Activated CD4-positive, alpha-beta T cell treated with anti-CD3 and anti-CD28 coated beads for 36 hours (primary cell): Measurements from ENCODE around the gene CRB1. TPM values are rescaled to one million over a fixed set of nuclear protein-coding genes. Genes with fewer than 3 reads are reported as not detected.

ENCODE experiments used
- ATAC-seq: fragments of 200-7000 bp; cut with Tn5 transposase; one replicate; pipeline ENCODE4 v1.10.0; 2021; ENCODE audit warnings: mild to moderate bottlenecking, moderate library complexity
- CTCF ChIA-PET: fragments of 350-600 bp; sonication (Branson Sonifier 250); formaldehyde crosslinking; loops from one replicate; lab custom pipeline; 2021; ENCODE audit warnings: antibody characterized with exemption; lab: Charles Lee
- POLR2A ChIA-PET: fragments of 350-600 bp; sonication (Branson Sonifier 250); formaldehyde crosslinking; loops from one replicate; lab custom pipeline; 2021; ENCODE audit warnings: antibody characterized with exemption, inconsistent platforms; lab: Charles Lee
- DNase-seq: peaks from one replicate; pipeline ENCODE4 v3.0.0-alpha.2; 2020
- H3K27ac Mint-ChIP-seq: one replicate; pipeline ENCODE4 v1.8.0; 2021; ENCODE audit warnings: mixed read lengths
- H3K27me3 Mint-ChIP-seq: one replicate; pipeline ENCODE4 v1.8.0; 2021; ENCODE audit warnings: mixed read lengths
- H3K36me3 Mint-ChIP-seq: one replicate; pipeline ENCODE4 v1.8.0; 2021; ENCODE audit warnings: low read depth, mixed read lengths
- H3K4me1 Mint-ChIP-seq: one replicate; pipeline ENCODE4 v1.8.0; 2021; ENCODE audit warnings: mixed read lengths
- H3K4me3 Mint-ChIP-seq: one replicate; pipeline ENCODE4 v1.8.0; 2021; ENCODE audit warnings: mild to moderate bottlenecking, moderate library complexity, mixed read lengths
- H3K9me3 Mint-ChIP-seq: one replicate; pipeline ENCODE4 v1.8.0; 2021; ENCODE audit warnings: low read depth, mixed read lengths
- intact Hi-C, 2 experiments: fragments of 100-400 bp; cut with DNase I in 1 of 2; cut with micrococcal nuclease in 1 of 2; formaldehyde crosslinking; loops; one replicate each; pipeline versions ENCODE4 v1.14.2 to v1.15.1; 2022 to 2024; cut with DNase I, micrococcal nuclease
- total RNA-seq, 2 experiments: library from RNA; stranded (reverse); gene quantifications; one replicate each; pipeline ENCODE4 v1.2.3, GENCODE V29; 2021

The CRB1 gene
- total RNA-seq, 2 experiments from 2014 or later: 0.05 to 0.09 TPM

DNA sequence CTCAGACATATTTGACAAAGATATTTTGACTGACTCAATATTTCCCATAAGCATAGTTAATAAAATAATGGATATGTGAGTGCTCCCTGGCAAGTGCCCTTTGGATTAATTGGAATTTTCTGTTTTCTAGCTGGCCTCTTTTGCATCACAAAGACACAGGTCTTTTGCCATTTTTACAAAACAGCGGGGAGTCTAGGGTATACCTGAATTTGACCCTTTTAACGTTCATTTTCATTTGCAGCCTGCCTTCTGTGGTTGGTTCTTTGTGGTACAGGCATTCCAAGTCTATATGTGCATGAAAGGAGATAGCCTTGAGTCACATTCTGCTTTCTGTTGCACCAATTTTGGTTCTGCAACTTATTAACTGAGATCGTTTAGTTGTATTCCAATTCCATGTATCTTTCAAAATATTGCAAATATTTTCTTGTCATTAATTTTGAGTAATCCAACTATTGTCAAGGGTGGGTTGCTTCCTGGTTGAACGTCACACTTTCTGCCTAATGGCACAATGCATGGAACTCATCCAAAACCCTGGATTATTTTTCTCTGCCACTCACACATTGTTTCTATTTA, 171.7 kb downstream of the CRB1 start:
- intact Hi-C loops: no loop called here
- Mint-ChIP-seq H3K27ac (no peak overlapping the region), H3K4me1 (no peaks in the 10 kb centered on the region), H3K27me3 (peaks cover 1% of the 10 kb centered on the region), H3K36me3 (no peaks in the 10 kb centered on the region), H3K9me3 (no peaks in the 10 kb centered on the region), H3K4me3 (no peak overlapping the region)
- ATAC-seq: no peak
- DNase-seq: no peak
- ChIA-PET CTCF (no interaction called here), POLR2A (no interaction called here)

DNA sequence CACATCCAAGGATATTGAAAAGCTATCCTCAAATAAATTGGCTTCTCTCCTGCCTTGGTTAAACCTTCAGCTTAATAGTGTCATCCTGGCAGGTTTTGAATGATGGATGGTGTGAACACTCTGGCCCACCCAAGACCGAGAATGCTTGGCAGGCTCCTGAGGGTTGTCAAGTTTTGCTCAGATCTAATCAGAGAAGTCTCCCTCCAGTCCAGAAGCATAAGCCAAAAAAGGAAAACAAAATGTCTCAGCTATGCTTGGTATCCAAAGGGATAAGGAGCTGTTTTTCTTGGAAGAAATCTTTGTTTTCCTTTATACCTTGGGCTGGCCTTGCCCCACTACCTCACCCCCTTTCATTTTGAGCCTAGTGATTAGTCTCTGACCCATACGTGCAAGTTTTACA, 172.7 kb downstream of the CRB1 start:
- POLR2A ChIA-PET: no interaction called here
- no peaks in the 10 kb centered on the region for H3K9me3 Mint-ChIP-seq
- ATAC-seq (no peak), DNase-seq (no peak)
- H3K4me3 Mint-ChIP-seq: no peak overlapping the region
- intact Hi-C loops: no loop called here
- H3K27ac Mint-ChIP-seq: no peak overlapping the region
- no peaks in the 10 kb centered on the region for H3K36me3 Mint-ChIP-seq
- H3K27me3 Mint-ChIP-seq: peaks cover 2% of the 10 kb centered on the region
- CTCF ChIA-PET: no interaction called here
- no peaks in the 10 kb centered on the region for H3K4me1 Mint-ChIP-seq

DNA sequence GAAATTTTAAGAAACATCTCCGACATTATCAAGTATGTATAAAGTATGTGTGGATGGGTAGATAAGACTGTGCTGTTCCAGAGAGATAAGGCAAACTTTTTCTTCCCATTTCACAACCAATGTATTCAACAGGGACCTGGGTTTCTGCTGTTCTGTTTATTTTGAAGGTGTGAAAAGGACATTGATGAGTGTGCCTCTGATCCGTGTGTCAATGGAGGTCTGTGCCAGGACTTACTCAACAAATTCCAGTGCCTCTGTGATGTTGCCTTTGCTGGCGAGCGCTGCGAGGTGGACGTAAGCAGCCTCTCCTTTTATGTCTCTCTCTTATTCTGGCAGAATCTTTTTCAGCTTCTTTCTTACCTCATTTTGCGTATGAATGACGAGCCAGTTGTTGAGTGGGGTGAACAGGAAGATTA, 174.0 kb downstream of the CRB1 start:
- DNase-seq (no peak), ATAC-seq (no peak)
- Mint-ChIP-seq H3K9me3 (no peaks in the 10 kb centered on the region), H3K27ac (no peak overlapping the region), H3K36me3 (no peaks in the 10 kb centered on the region), H3K27me3 (peaks cover 2% of the 10 kb centered on the region), H3K4me1 (no peaks in the 10 kb centered on the region), H3K4me3 (no peak overlapping the region)
- CTCF ChIA-PET: no interaction called here
- intact Hi-C loops: no loop called here
- POLR2A ChIA-PET: no interaction called here

DNA sequence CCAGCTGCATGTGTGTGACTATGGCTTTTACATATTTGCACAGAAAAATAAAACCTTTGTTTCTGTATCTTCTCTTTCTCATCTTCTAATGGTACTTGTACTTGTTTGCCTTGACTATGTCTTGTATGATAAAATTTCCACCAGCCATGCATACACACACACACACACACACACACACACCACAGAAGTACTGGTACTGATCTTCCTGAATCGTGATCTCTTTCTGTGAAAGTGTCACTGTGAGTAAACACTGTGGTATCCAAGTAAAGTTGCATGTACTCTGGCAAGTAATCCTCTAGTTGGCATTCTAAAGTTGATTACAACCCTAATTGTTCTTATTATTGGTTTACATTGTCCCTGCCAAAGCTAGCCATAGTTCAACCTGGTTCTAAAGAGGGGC, 176.7 kb downstream of the CRB1 start:
- H3K4me3 Mint-ChIP-seq: no peak overlapping the region
- H3K4me1 Mint-ChIP-seq: peaks cover 4% of the 10 kb centered on the region
- H3K27ac Mint-ChIP-seq: no peak overlapping the region
- CTCF ChIA-PET: interaction anchor here (1.1 kb wide), 1 partner anchor 10 kb away, joined by 4 read pairs; no protein-coding TSS in a partner anchor
- H3K9me3 Mint-ChIP-seq: no peaks in the 10 kb centered on the region
- POLR2A ChIA-PET: no interaction called here
- no peaks in the 10 kb centered on the region for H3K36me3 Mint-ChIP-seq
- DNase-seq: no peak
- intact Hi-C loops: no loop called here
- no peak for ATAC-seq
- peaks cover 2% of the 10 kb centered on the region for H3K27me3 Mint-ChIP-seq

DNA sequence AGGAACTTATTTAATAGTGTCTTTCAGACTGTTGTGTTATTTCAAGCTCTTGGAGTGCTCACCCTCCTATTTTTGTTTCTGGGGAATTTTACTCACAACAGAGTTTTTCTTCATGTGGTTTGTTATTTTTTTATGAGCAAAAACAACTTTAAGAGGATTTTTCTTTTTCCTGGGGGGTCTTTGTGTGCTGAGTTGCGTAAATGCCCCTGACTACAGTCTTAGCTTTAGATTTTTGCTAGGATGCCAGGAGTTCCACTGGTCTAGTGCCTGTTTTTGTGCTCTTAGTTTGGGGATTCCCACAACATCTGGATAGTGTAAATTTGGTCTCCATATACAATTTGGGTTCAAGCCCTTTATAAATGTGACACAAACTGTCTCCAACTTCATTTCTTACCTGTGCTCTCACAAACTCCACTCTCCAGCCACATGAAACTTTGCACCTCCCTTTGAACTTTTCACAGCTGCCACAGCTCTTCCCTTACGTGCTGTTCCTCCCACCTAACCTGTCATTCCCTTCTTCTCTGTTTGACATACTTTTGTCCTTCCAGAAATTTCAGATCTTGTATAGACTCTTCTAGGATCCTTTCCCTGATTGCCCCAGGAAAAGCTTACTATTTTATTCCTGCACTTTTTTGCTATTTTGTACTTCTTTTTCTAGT, 180.2 kb downstream of the CRB1 start:
- peaks cover 4% of the 10 kb centered on the region for H3K4me1 Mint-ChIP-seq
- no peaks in the 10 kb centered on the region for H3K9me3 Mint-ChIP-seq
- peaks cover 2% of the 10 kb centered on the region for H3K27me3 Mint-ChIP-seq
- DNase-seq (no peak), ATAC-seq (no peak)
- CTCF ChIA-PET: interaction anchor here (1.8 kb wide), 1 partner anchor 48 kb away, joined by 3 read pairs; no protein-coding TSS in a partner anchor
- no peaks in the 10 kb centered on the region for H3K36me3 Mint-ChIP-seq
- POLR2A ChIA-PET: no interaction called here
- intact Hi-C loops: no loop called here
- H3K27ac Mint-ChIP-seq: no peak overlapping the region
- H3K4me3 Mint-ChIP-seq: no peak overlapping the region

DNA sequence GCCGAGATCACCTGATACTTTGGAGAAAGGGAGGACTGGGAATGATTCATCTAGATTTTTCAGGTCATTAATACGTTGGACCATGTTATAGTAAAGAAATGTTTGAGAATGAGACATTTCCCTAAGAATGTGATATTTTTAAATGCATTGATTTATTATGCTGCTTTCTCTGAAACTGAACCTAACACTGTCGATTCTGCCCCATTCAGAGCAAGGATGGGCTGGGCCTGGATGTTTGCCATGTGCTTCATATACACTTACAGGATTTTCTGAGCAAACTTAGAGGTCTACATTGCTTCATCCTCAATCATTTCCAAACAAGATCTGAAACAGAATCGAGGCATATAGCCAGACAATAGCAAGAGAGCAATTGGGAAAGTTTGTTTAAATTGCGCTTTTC, 183.3 kb downstream of the CRB1 start:
- DNase-seq (no peak), ATAC-seq (no peak)
- H3K27me3 Mint-ChIP-seq: no peaks in the 10 kb centered on the region
- POLR2A ChIA-PET: no interaction called here
- CTCF ChIA-PET: interaction anchor here (0.6 kb wide), 1 partner anchor 271 kb away, joined by 3 read pairs; no protein-coding TSS in a partner anchor
- H3K36me3 Mint-ChIP-seq: no peaks in the 10 kb centered on the region
- intact Hi-C loops: no loop called here
- no peak overlapping the region for H3K27ac Mint-ChIP-seq
- no peak overlapping the region for H3K4me3 Mint-ChIP-seq
- H3K4me1 Mint-ChIP-seq: peaks cover 4% of the 10 kb centered on the region
- H3K9me3 Mint-ChIP-seq: no peaks in the 10 kb centered on the region

DNA sequence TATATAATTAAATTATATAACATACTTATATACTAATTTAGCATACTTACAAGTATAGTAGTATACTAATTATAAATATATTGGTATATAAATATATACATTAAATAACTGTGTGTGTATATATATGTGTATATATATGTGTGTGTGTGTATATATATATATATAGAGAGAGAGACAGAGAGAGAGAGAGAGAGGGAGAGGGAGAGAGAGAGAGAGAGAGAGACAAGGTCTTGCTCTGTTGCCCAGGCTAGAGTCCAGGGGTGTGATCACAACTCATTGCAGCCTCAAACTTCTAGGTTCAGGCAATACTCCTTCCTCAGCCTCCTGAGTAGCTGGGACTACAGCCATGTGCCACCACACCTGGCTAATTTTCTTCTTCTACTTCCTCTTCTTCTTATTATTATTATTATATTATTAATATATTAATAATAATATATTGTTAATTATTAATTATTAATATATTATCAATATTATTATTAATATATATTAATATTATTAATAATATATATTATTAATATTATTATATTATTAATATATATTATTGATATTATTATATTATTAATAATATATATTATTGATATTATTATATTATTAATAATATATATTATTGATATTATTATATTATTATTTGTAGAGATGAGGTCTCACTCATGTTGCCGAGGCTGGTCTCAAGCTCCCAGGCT, 185.5 kb downstream of the CRB1 start:
- no peak overlapping the region for H3K4me3 Mint-ChIP-seq
- ChIA-PET CTCF (no interaction called here), POLR2A (no interaction called here)
- H3K27ac Mint-ChIP-seq: no peak overlapping the region
- DNase-seq: no peak
- no peaks in the 10 kb centered on the region for H3K27me3 Mint-ChIP-seq
- intact Hi-C loops: no loop called here
- peaks cover under 1% of the 10 kb centered on the region for H3K4me1 Mint-ChIP-seq
- ATAC-seq: no peak
- no peaks in the 10 kb centered on the region for H3K36me3 Mint-ChIP-seq
- H3K9me3 Mint-ChIP-seq: no peaks in the 10 kb centered on the region

DNA sequence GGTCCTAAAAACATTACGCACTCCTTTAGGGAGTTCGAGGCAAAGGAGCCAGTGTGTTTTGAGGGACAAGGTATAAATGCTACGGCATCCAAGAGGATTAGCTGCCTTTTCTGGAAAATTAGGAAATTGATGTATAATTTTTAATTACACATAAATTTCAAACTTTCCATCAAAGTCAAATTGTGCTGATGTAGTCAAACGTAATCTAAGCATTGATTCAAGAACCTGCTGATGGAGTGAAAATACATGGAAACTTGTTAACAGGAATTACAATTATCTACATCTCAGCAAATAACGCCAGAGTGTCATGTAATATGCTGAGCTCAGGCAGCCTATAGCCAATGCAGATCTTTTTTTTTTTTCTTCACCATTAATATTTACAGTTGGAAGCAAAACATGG, 194.5 kb downstream of the CRB1 start:
- Mint-ChIP-seq H3K4me3 (no peak overlapping the region), H3K36me3 (no peaks in the 10 kb centered on the region), H3K27me3 (no peaks in the 10 kb centered on the region), H3K27ac (no peak overlapping the region), H3K9me3 (no peaks in the 10 kb centered on the region), H3K4me1 (no peaks in the 10 kb centered on the region)
- no peak for ATAC-seq
- ChIA-PET POLR2A (interaction anchor here (0.6 kb wide), 1 partner anchor 27 kb away, joined by 7 read pairs; no protein-coding TSS in a partner anchor), CTCF (interaction anchor here (0.7 to 1.7 kb wide), 2 partner anchors 19 to 57 kb away, joined by 3 to 5 read pairs; no protein-coding TSS in a partner anchor)
- no peak for DNase-seq
- intact Hi-C loops: no loop called here

DNA sequence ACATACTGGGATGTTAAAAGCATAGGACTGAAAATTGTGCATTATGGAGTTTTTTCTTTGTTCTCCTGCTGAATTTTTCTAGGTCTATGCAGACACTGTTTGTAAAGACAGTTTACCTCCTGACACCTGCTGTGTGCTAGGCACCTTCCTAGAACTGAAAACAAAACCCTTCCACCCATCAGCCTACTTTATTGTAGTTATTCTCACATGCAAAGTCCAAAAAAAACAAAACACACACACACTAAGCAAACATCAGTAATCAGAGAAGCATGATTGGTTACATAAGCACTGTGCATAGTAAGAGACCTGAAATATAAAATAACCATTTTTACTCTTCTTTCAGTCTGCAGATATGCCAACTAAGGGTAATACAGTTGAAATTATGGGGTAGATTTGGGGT, 195.1 kb downstream of the CRB1 start:
- intact Hi-C loops: no loop called here

DNA sequence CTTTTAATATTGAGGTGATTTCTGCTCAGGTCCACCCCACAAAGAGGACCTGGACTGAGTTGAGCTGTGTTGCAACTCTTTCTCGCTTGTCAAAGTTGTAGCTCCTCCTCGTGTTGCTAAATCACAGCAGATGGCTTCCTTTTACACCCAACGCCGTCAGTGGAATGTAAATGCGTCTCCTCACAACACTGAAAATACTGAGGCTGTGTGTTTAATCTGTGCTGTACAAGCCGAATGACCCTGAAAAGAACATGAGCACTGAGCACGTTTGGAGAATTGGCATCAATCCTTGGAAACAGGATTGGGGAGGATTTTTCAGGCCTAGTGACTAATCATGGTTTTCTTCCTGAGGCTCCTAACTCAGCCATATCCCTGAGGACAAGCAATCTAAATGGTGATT, 196.0 kb downstream of the CRB1 start:
- ATAC-seq: no peak

More for the DNA sequence above, 195.1 kb downstream of the CRB1 start:
- no peak overlapping the region for H3K27ac Mint-ChIP-seq
- DNase-seq (no peak), ATAC-seq (no peak)
- no peaks in the 10 kb centered on the region for H3K9me3 Mint-ChIP-seq
- no peaks in the 10 kb centered on the region for H3K27me3 Mint-ChIP-seq
- no peak overlapping the region for H3K4me3 Mint-ChIP-seq
- no peaks in the 10 kb centered on the region for H3K36me3 Mint-ChIP-seq
- no peaks in the 10 kb centered on the region for H3K4me1 Mint-ChIP-seq
- ChIA-PET POLR2A (no interaction called here), CTCF (interaction anchor here (0.7 kb wide), 1 partner anchor 20 kb away, joined by 3 read pairs; no protein-coding TSS in a partner anchor)

DNA sequence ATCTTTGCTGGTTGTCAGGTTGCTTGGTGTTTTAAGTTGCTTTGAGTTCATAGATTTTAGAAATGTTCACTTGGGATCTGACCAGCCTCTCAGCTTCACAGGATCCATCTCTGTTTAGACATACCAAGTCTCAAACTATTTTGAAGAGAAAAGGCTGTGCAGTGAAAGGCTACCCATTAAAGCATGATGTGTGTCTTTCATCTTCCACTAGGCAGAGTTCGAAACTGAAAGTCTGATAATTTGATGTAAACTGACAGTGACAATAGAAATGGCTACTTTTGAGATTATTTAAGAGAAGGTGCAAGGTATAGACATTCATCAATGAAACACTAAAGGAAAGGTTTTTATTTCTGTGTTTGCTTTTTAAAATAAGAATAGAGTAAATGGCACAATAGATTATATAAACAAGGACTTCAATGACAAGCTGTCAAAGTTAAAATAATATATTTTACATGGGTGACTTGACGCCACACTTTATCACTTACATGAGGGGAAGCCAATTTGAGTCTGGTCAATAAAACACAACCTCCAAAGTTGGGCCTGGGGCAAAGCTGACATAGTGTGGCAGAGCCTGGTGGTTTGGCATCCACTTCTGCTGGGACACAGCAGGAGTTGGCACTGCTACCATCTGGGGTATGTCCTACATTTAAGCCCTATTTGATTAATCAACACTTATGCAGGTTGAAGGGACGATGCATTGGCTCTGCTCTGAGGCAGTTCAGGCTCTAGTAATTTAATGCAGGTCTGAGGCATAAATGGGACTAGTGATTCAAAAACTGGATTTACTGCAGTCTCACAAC, 197.7 kb downstream of the CRB1 start:
- Mint-ChIP-seq H3K4me3 (no peak overlapping the region), H3K9me3 (no peaks in the 10 kb centered on the region), H3K27ac (no peak overlapping the region), H3K4me1 (no peaks in the 10 kb centered on the region), H3K36me3 (no peaks in the 10 kb centered on the region), H3K27me3 (peaks cover 5% of the 10 kb centered on the region)
- no peak for ATAC-seq
- CTCF ChIA-PET: interaction anchor here (0.7 kb wide), 1 partner anchor 54 kb away, joined by 3 read pairs; no protein-coding TSS in a partner anchor
- intact Hi-C loops: no loop called here
- no peak for DNase-seq
- POLR2A ChIA-PET: no interaction called here

More for the DNA sequence above, 196.0 kb downstream of the CRB1 start:
- ChIA-PET CTCF (no interaction called here), POLR2A (no interaction called here)
- no peak for DNase-seq
- H3K27me3 Mint-ChIP-seq: peaks cover 2% of the 10 kb centered on the region
- H3K36me3 Mint-ChIP-seq: no peaks in the 10 kb centered on the region
- H3K27ac Mint-ChIP-seq: no peak overlapping the region
- H3K9me3 Mint-ChIP-seq: no peaks in the 10 kb centered on the region
- no peaks in the 10 kb centered on the region for H3K4me1 Mint-ChIP-seq
- intact Hi-C loops: no loop called here
- no peak overlapping the region for H3K4me3 Mint-ChIP-seq
